Upper lobe of left lung (tissue), 4 donors: ENCODE results near the gene PLXNA3.
A peak's percentile ranks its signal among the peaks of the same experiment; 100 is the strongest.

Experiments
- CTCF ChIP-seq, 6 experiments: fragments of 450-650 bp in 4 of 6; fragments of 200-600 bp in 2 of 6; sonication (generic) in 2 of 6; IDR thresholded peaks; one replicate each; pipeline ENCODE4 v1.5.1; 2016 to 2019; ENCODE audit warnings: antibody characterized with exemption in 6 of 6
- EP300 ChIP-seq, 4 donors: sonication (generic); formaldehyde crosslinking; IDR thresholded peaks; one replicate each; pipeline ENCODE4 v1.5.1; 2017; ENCODE audit warnings: antibody characterized with exemption in 4 of 4, control low read depth in 2 of 4
- POLR2A ChIP-seq, 4 donors: fragments of 450-650 bp; IDR thresholded peaks; one replicate each; pipeline ENCODE4 v1.5.1; 2016 to 2017; ENCODE audit warnings: antibody characterized with exemption in 4 of 4, mild to moderate bottlenecking in 2 of 4
- POLR2AphosphoS5 ChIP-seq, 2 donors: sonication (generic); formaldehyde crosslinking; IDR thresholded peaks; one replicate each; pipeline ENCODE4 v1.5.1; 2017; ENCODE audit warnings: antibody characterized with exemption in 2 of 2

- TF ChIP-seq POLR2A (IDR thresholded peaks at IDR 0.05), result peak in 2 of 4 donors; percentile 27 to 60
- TF ChIP-seq CTCF (IDR thresholded peaks at IDR 0.05), result peak in 1 of 6 experiments; percentile 7
- no peak for TF ChIP-seq EP300 (IDR thresholded peaks at IDR 0.05)
- peak in 1 of 2 donors; percentile 23 for TF ChIP-seq POLR2AphosphoS5 (IDR thresholded peaks at IDR 0.05)
Observed at GRCh38 chrX:154486396-154487207, 28.5 kb downstream of the PLXNA3 start, which contains the start of gene UBL4A.
